ENCODE measurements around the gene LINC01488. TPM values are rescaled to one million over a fixed set of nuclear protein-coding genes. Genes with fewer than 3 reads are reported as not detected.

Gene LINC01488
- total RNA-seq, 1 donor from 2014 or later = not detected

DNA sequence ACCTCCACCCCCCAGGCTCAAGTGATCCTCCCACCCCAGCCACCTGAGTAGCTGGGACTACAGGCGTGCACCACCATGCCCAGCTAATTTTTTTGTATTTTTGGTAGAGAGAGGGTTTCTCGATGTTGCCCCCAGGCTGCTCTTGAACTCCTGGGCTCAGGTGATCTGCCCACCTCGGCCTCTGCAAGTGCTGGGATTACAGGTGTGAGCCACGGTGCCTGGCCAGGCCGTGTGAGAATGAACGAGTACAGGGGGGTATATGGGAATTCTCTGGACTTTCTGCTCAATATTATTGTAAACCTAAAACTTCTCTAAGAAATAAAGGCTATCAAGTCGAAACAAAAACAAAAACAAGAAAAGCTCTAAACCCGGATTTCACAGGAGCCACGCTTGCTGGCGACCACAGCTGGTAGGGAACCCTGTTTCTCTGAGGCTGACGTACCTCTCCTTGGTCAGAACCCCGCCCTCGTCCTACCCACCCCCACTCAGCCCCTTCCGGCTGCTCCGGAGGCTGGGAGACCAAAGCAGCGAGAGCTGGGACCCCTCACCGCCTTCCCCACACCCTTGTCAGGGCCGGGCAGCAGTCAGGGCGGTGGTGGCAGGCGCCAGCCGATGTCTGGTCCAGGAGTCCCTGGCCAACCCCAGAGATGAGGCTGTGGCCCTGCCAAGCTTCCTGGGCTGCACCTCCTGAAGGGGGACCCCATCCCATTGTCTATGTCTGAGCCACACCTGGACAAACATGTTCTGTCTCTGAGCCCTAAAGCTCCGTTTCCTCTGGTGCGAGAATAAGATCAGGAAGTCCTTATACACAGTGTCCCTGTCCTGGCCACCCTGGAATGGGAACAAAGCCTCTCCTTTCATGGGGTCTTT, 52.1 kb downstream of the LINC01488 start:
- Mint-ChIP-seq H3K4me3 (ENCODE audit: unreplicated experiment) (no peak overlapping the region), H3K9me3 (ENCODE audit: unreplicated experiment) (no peaks in the 10 kb centered on the region), H3K36me3 (ENCODE audit: low read depth, unreplicated experiment) (no peaks in the 10 kb centered on the region), H3K27ac (ENCODE audit: unreplicated experiment) (no peak overlapping the region), H3K4me1 (ENCODE audit: unreplicated experiment) (peaks cover 6% of the 10 kb centered on the region), H3K27me3 (ENCODE audit: unreplicated experiment) (peaks cover 2% of the 10 kb centered on the region)
- TF ChIP-seq, protein P1, sequence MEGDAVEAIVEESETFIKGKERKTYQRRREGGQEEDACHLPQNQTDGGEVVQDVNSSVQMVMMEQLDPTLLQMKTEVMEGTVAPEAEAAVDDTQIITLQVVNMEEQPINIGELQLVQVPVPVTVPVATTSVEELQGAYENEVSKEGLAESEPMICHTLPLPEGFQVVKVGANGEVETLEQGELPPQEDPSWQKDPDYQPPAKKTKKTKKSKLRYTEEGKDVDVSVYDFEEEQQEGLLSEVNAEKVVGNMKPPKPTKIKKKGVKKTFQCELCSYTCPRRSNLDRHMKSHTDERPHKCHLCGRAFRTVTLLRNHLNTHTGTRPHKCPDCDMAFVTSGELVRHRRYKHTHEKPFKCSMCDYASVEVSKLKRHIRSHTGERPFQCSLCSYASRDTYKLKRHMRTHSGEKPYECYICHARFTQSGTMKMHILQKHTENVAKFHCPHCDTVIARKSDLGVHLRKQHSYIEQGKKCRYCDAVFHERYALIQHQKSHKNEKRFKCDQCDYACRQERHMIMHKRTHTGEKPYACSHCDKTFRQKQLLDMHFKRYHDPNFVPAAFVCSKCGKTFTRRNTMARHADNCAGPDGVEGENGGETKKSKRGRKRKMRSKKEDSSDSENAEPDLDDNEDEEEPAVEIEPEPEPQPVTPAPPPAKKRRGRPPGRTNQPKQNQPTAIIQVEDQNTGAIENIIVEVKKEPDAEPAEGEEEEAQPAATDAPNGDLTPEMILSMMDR (IDR thresholded peaks at IDR 0.05; ENCODE audit: unreplicated experiment) = no peak
- DNase-seq (ENCODE audit: low spot score) = no peak

DNA sequence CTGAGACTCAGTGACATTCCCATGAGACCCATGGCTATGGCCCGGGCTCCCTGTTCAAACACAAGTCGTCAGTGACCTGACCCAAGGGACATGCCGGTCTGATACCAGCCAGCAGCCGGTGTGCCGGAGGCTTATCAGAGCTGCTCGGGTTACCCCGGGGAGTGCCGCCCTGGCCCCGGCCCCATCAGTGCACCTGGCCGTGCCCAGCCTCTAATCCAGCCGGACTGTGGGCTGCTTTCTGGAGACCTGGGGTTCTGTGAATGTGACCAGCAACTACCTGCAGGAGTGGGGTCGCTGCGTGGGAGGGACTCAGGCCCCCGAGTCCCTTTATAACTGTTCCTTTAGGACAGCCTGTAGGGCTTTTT, 52.7 kb downstream of the LINC01488 start:
- Mint-ChIP-seq H3K27ac (ENCODE audit: unreplicated experiment) (no peak overlapping the region), H3K36me3 (ENCODE audit: low read depth, unreplicated experiment) (no peaks in the 10 kb centered on the region), H3K4me1 (ENCODE audit: unreplicated experiment) (peaks cover 8% of the 10 kb centered on the region), H3K9me3 (ENCODE audit: unreplicated experiment) (no peaks in the 10 kb centered on the region), H3K27me3 (ENCODE audit: unreplicated experiment) (peaks cover 2% of the 10 kb centered on the region), H3K4me3 (ENCODE audit: unreplicated experiment) (no peak overlapping the region)
- DNase-seq (ENCODE audit: low spot score) = no peak
- TF ChIP-seq, protein P1 (IDR thresholded peaks at IDR 0.05; ENCODE audit: unreplicated experiment) = no peak

DNA sequence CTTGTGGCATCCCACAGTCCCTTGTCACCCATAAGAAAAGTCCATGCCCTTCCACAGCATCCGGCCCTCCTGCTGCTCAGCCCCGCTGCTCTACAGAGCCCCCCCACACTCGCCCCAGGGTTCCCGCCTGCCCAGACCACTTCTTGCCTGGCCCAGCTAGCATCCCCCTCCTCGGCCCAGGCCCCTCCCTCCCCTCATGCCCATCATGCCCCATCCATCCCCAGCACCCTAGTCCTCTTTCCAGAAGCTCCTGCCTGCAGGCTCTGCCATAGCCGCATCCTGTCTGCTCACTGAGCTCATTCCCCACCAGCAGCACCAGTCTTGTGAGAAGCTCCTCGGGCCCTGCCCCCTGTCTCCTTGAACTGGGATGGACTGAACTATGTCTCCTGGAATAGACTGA, 54.4 kb downstream of the LINC01488 start:
- Mint-ChIP-seq H3K27me3 (ENCODE audit: unreplicated experiment) (peaks cover 2% of the 10 kb centered on the region), H3K4me1 (ENCODE audit: unreplicated experiment) (peaks cover 18% of the 10 kb centered on the region), H3K36me3 (ENCODE audit: low read depth, unreplicated experiment) (no peaks in the 10 kb centered on the region), H3K9me3 (ENCODE audit: unreplicated experiment) (no peaks in the 10 kb centered on the region), H3K4me3 (ENCODE audit: unreplicated experiment) (no peak overlapping the region), H3K27ac (ENCODE audit: unreplicated experiment) (no peak overlapping the region)
- TF ChIP-seq, protein P1 (IDR thresholded peaks at IDR 0.05; ENCODE audit: unreplicated experiment) = no peak
- no peak for DNase-seq (ENCODE audit: low spot score)

DNA sequence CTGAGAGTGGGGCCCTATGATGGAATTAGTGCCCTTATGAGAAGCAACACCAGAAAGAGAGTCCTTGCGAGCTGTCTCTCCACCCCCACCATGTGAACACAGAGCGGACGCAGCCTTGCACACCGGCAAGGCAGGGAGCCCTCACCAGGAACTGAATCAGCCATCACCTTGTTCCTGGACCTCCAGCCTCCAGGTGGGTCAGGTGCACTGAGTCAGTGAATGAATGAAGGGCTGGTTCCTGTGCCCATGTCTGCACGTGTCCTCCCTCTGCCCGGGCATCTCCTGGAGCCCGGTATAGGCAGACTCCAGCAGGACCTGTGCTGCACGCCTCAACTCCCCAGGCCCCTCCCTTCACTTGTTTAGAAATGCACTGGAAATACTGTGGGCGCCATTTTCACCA, 54.9 kb downstream of the LINC01488 start:
- Mint-ChIP-seq H3K4me1 (ENCODE audit: unreplicated experiment) (peaks cover 19% of the 10 kb centered on the region), H3K36me3 (ENCODE audit: low read depth, unreplicated experiment) (no peaks in the 10 kb centered on the region), H3K9me3 (ENCODE audit: unreplicated experiment) (no peaks in the 10 kb centered on the region), H3K27me3 (ENCODE audit: unreplicated experiment) (no peaks in the 10 kb centered on the region), H3K4me3 (ENCODE audit: unreplicated experiment) (no peak overlapping the region), H3K27ac (ENCODE audit: unreplicated experiment) (no peak overlapping the region)
- DNase-seq (ENCODE audit: low spot score) = no peak
- TF ChIP-seq, protein P1 (IDR thresholded peaks at IDR 0.05; ENCODE audit: unreplicated experiment) = no peak

DNA sequence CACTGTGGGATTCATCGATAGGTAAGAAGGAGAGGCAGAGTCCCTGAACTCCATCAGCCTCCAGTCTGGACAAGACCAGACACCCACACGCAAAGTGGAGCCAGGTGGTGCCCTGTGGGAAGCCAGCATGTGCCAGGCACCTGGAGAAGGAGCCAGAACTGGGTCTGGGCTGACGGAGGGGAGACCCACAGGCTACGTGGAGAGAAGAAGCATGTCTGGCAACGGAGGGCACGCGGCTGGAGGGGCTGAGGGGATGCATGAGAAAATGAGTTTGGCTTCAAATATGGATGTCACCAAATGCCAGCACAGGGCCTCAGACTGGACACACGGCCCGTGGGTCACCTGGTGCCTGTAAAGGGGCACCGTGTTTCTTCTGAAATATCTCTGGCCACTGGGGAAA, 55.7 kb downstream of the LINC01488 start:
- no peak for DNase-seq (ENCODE audit: low spot score)
- H3K36me3 Mint-ChIP-seq (ENCODE audit: low read depth, unreplicated experiment) = no peaks in the 10 kb centered on the region
- H3K27ac Mint-ChIP-seq (ENCODE audit: unreplicated experiment) = no peak overlapping the region
- no peaks in the 10 kb centered on the region for H3K27me3 Mint-ChIP-seq (ENCODE audit: unreplicated experiment)
- H3K4me3 Mint-ChIP-seq (ENCODE audit: unreplicated experiment) = no peak overlapping the region
- TF ChIP-seq, protein P1 (IDR thresholded peaks at IDR 0.05; ENCODE audit: unreplicated experiment) = no peak
- H3K9me3 Mint-ChIP-seq (ENCODE audit: unreplicated experiment) = no peaks in the 10 kb centered on the region
- H3K4me1 Mint-ChIP-seq (ENCODE audit: unreplicated experiment) = peaks cover 19% of the 10 kb centered on the region

Data from endothelial cell (in vitro differentiated cells).